ENCODE data around the gene IRF5.

- no peak for TF ChIP-seq POLR2AphosphoS5 (IDR thresholded peaks at IDR 0.05)
- no peak for TF ChIP-seq CTCF (IDR thresholded peaks at IDR 0.05)
- no peak for TF ChIP-seq POLR2A (IDR thresholded peaks at IDR 0.05; ENCODE audit: low read depth)
- TF ChIP-seq EP300 (IDR thresholded peaks at IDR 0.05) = no peak
Measured at GRCh38 chr7:128932862-128933179, 4.9 kb upstream of the IRF5 start.
